HEK293 (cell line): ENCODE measurements around the gene RNF43.
A peak's percentile ranks its signal among the peaks of the same experiment; 100 is the strongest.

ENCODE experiments used
- CTCF ChIA-PET: fragments of 350-600 bp; formaldehyde crosslinking; extraction: SDS; loops from one replicate; lab custom pipeline; 2021; ENCODE audit warnings: antibody characterized with exemption; lab: Yijun Ruan, JAX
- POLR2A ChIA-PET: fragments of 300-600 bp; formaldehyde crosslinking; extraction: SDS; loops from one replicate; lab custom pipeline; 2020; ENCODE audit warnings: antibody characterized with exemption, inconsistent platforms; lab: Yijun Ruan, JAX
- H3K27ac ChIP-seq: fragments of 200-500 bp; sonication (Bioruptor generic); 2 replicates; pipeline ENCODE4 v1.5.1; 2014; ENCODE audit warnings: low read depth, low read length, control low read depth, inconsistent platforms; ENCODE audit errors: extremely low read depth
- H3K36me3 ChIP-seq, 2 experiments: fragments of 200-500 bp in 1 of 2; sonication (Bioruptor generic) in 1 of 2; 1 replicate in 1 of 2; 2 replicates in 1 of 2; pipeline ENCODE4 v1.5.1; 2014 to 2017; ENCODE audit warnings: inconsistent platforms in 2 of 2, low read length in 2 of 2; ENCODE audit not compliant: control insufficient read depth in 2 of 2, insufficient read depth in 1 of 2
- H3K4me1 ChIP-seq: fragments of 200-500 bp; sonication (Bioruptor generic); 2 replicates; pipeline ENCODE4 v1.5.1; 2014; ENCODE audit warnings: mild to moderate bottlenecking, low read length, inconsistent platforms; ENCODE audit not compliant: control insufficient read depth, insufficient read depth
- H3K4me3 ChIP-seq: 2 replicates; pipeline ENCODE4 v1.5.1; 2011; ENCODE audit warnings: low read depth, mild to moderate bottlenecking, control low read depth, low read length, moderate library complexity
- H3K9me3 ChIP-seq: fragments of 200-500 bp; sonication (Bioruptor generic); 2 replicates; pipeline ENCODE4 v1.5.1; 2014; ENCODE audit warnings: low read depth, low read length, inconsistent platforms; ENCODE audit not compliant: control insufficient read depth, insufficient read depth
- GLI4 ChIP-seq: fragments of 450-650 bp; formaldehyde crosslinking; IDR thresholded peaks from 2 replicates; pipeline ENCODE4 v1.5.1; 2016; ENCODE audit warnings: missing biosample characterization, missing genetic modification characterization
- HIC1 ChIP-seq: fragments of 450-650 bp; formaldehyde crosslinking; IDR thresholded peaks from 2 replicates; pipeline ENCODE4 v1.5.1; 2016; ENCODE audit warnings: missing biosample characterization, missing genetic modification characterization
- HOXD13 ChIP-seq: sonication (generic); formaldehyde crosslinking; IDR thresholded peaks from 2 replicates; pipeline ENCODE4 v1.8.0; 2022; ENCODE audit warnings: missing genetic modification reagents, borderline replicate concordance
- KLF10 ChIP-seq: fragments of 450-650 bp; IDR thresholded peaks from 2 replicates; pipeline ENCODE4 v1.5.1; 2018; ENCODE audit warnings: missing biosample characterization, mild to moderate bottlenecking, missing genetic modification characterization
- KLF16 ChIP-seq: fragments of 450-650 bp; formaldehyde crosslinking; IDR thresholded peaks from 2 replicates; pipeline ENCODE4 v1.5.1; 2017; ENCODE audit warnings: missing biosample characterization, missing genetic modification characterization
- PBX3 ChIP-seq: sonication (generic); formaldehyde crosslinking; IDR thresholded peaks from 2 replicates; pipeline ENCODE4 v1.8.1; 2022; ENCODE audit warnings: mild to moderate bottlenecking, moderate library complexity, missing genetic modification reagents
- RBAK ChIP-seq: fragments of 450-650 bp; formaldehyde crosslinking; IDR thresholded peaks from 2 replicates; pipeline ENCODE4 v1.5.1; 2016; ENCODE audit warnings: missing biosample characterization, missing genetic modification characterization
- SETDB1 ChIP-seq: IDR thresholded peaks from one replicate; pipeline ENCODE4 v1.6.1; 2017; ENCODE audit warnings: mild to moderate bottlenecking, low read length, moderate library complexity, mixed read lengths; ENCODE audit not compliant: insufficient read length
- SP3 ChIP-seq: fragments of 450-650 bp; formaldehyde crosslinking; IDR thresholded peaks from 2 replicates; pipeline ENCODE4 v1.5.1; 2016; ENCODE audit warnings: missing biosample characterization, missing genetic modification characterization
- ZFP3 ChIP-seq: fragments of 450-650 bp; formaldehyde crosslinking; IDR thresholded peaks from 2 replicates; pipeline ENCODE4 v1.5.1; 2016; ENCODE audit warnings: low read depth, missing biosample characterization, missing genetic modification characterization
- ZIC2 ChIP-seq: fragments of 450-650 bp; formaldehyde crosslinking; IDR thresholded peaks from 2 replicates; pipeline ENCODE4 v1.5.1; 2016; ENCODE audit warnings: missing biosample characterization, missing genetic modification characterization
- ZNF18 ChIP-seq: fragments of 450-650 bp; formaldehyde crosslinking; IDR thresholded peaks from 2 replicates; pipeline ENCODE4 v1.5.1; 2016; ENCODE audit warnings: missing biosample characterization, missing genetic modification characterization
- ZNF19 ChIP-seq: fragments of 450-650 bp; formaldehyde crosslinking; IDR thresholded peaks from 2 replicates; pipeline ENCODE4; 2016; ENCODE audit warnings: missing biosample characterization, missing genetic modification characterization, low read depth
- ZNF26 ChIP-seq: fragments of 450-650 bp; formaldehyde crosslinking; IDR thresholded peaks from 2 replicates; pipeline ENCODE4 v1.5.1; 2016; ENCODE audit warnings: missing biosample characterization, missing genetic modification characterization
- ZNF274 ChIP-seq, 2 experiments: fragments of 200-500 bp in 1 of 2; fragments of 450-650 bp in 1 of 2; sonication (Bioruptor generic) in 1 of 2; formaldehyde crosslinking in 1 of 2; IDR thresholded peaks; 2 replicates each; pipeline versions ENCODE4 v1.5.1 to v1.6.1; 2014 to 2016; ENCODE audit warnings: borderline replicate concordance in 1 of 2, inconsistent platforms in 1 of 2, low read length in 1 of 2, missing biosample characterization in 1 of 2, missing genetic modification characterization in 1 of 2
- ZNF302 ChIP-seq: fragments of 450-650 bp; formaldehyde crosslinking; IDR thresholded peaks from 2 replicates; pipeline ENCODE4 v1.5.1; 2016; ENCODE audit warnings: missing biosample characterization, missing genetic modification characterization, low read depth
- ZNF324 ChIP-seq: fragments of 450-650 bp; formaldehyde crosslinking; IDR thresholded peaks from 2 replicates; pipeline ENCODE4 v1.5.1; 2016; ENCODE audit warnings: missing biosample characterization, missing genetic modification characterization
- ZNF37A ChIP-seq: fragments of 450-650 bp; IDR thresholded peaks from 2 replicates; pipeline ENCODE4 v1.5.1; 2018; ENCODE audit warnings: missing biosample characterization, missing genetic modification characterization
- ZNF529 ChIP-seq: fragments of 450-650 bp; formaldehyde crosslinking; IDR thresholded peaks from 2 replicates; pipeline ENCODE4 v1.5.1; 2017; ENCODE audit warnings: missing genetic modification characterization, missing biosample characterization; ENCODE audit not compliant: insufficient replicate concordance
- ZNF701 ChIP-seq: fragments of 450-650 bp; formaldehyde crosslinking; IDR thresholded peaks from 2 replicates; pipeline ENCODE4 v1.5.1; 2016; ENCODE audit warnings: missing biosample characterization, missing genetic modification characterization
- ZSCAN16 ChIP-seq: fragments of 450-650 bp; formaldehyde crosslinking; IDR thresholded peaks from 2 replicates; pipeline ENCODE4 v1.5.1; 2016; ENCODE audit warnings: missing biosample characterization, missing genetic modification characterization
- ZSCAN30 ChIP-seq: fragments of 450-650 bp; IDR thresholded peaks from 2 replicates; pipeline ENCODE4 v1.5.1; 2018; ENCODE audit warnings: missing biosample characterization, mild to moderate bottlenecking, missing genetic modification characterization, moderate library complexity

The RNF43 gene

GRCh38 chr17:58375811-58376210 lies 41.5 kb downstream of the RNF43 start:
- ChIA-PET POLR2A (interaction anchor here (1.5 kb wide), 1 partner anchor 24 kb away, joined by 6 read pairs; the partner anchor contains the start of gene SUPT4H1), CTCF (interaction anchor here (0.5 to 1.0 kb wide), 2 partner anchors 68 to 169 kb away, joined by 3 read pairs; no protein-coding TSS in a partner anchor)
- H3K36me3 ChIP-seq = peaks cover 0 to 2% of the 10 kb centered on the region in 2 experiments; a peak in 1 of 3 replicates
- H3K4me1 ChIP-seq = peaks cover 4% of the 10 kb centered on the region; the same call in 1 of the 2 replicates
- no peak overlapping the region; the same call in 1 of the 2 replicates for H3K27ac ChIP-seq
- H3K4me3 ChIP-seq = no peak overlapping the region
- H3K9me3 ChIP-seq = no peaks in the 10 kb centered on the region
- TF ChIP-seq ZNF18 (tag by site-specific recombination) = no peak
- 0 out of 2 replicates have a peak, but pooled peaks have one; percentile 18 for TF ChIP-seq ZIC2 (tag by site-specific recombination)

- H3K27ac ChIP-seq = no peak overlapping the region
- peaks cover 0 to 8% of the 10 kb centered on the region in 2 experiments; a peak in 1 of 3 replicates for H3K36me3 ChIP-seq
- TF ChIP-seq ZNF19 (tag by site-specific recombination) = no peak
- TF ChIP-seq KLF16 (tag by site-specific recombination) = no peak
- no peak for TF ChIP-seq SETDB1
- no peak for TF ChIP-seq ZFP3 (tag by site-specific recombination)
- TF ChIP-seq ZNF302 = no peak
- TF ChIP-seq ZNF26 (tag by site-specific recombination) = no peak
- no peak for TF ChIP-seq ZNF37A (tag by site-specific recombination)
- no peak for TF ChIP-seq GLI4
- no peak for TF ChIP-seq ZSCAN16 (tag by site-specific recombination)
- TF ChIP-seq HOXD13 (CRISPR knock-in tag) = no peak
- no peak for TF ChIP-seq ZNF701
- no peak for TF ChIP-seq ZNF324 (tag by site-specific recombination)
- no peak for TF ChIP-seq SP3 (tag by site-specific recombination)
- TF ChIP-seq ZNF18 (tag by site-specific recombination) = no peak
- H3K4me3 ChIP-seq = no peak overlapping the region
- ChIA-PET CTCF (no interaction called here), POLR2A (no interaction called here)
- H3K9me3 ChIP-seq = no peaks in the 10 kb centered on the region
- H3K4me1 ChIP-seq = peaks cover 4% of the 10 kb centered on the region; the same call in 1 of the 2 replicates
Measured at GRCh38 chr17:58375256-58375655, 42.1 kb downstream of the RNF43 start.

- peaks cover 4% of the 10 kb centered on the region; the same call in 1 of the 2 replicates for H3K4me1 ChIP-seq
- ChIA-PET POLR2A (no interaction called here), CTCF (interaction anchor here (0.5 to 0.9 kb wide), 3 partner anchors 20 to 425 kb away, joined by 3 to 6 read pairs (median 3); no protein-coding TSS in a partner anchor)
- no peak overlapping the region for H3K4me3 ChIP-seq
- H3K27ac ChIP-seq = no peak overlapping the region
- no peaks in the 10 kb centered on the region for H3K9me3 ChIP-seq
- H3K36me3 ChIP-seq = peaks cover 0 to 15% of the 10 kb centered on the region in 2 experiments; a peak in 2 of 3 replicates
- TF ChIP-seq KLF10 (tag by site-specific recombination) (no peak), RBAK (tag by site-specific recombination) (no peak), HIC1 (tag by site-specific recombination) (no peak), ZSCAN30 (tag by site-specific recombination) (no peak), ZNF529 (tag by site-specific recombination) (no peak), ZNF274 (IDR thresholded peaks at IDR 0.05; ENCODE audit: low read length) (no peak), ZNF274 (tag by site-specific recombination; IDR thresholded peaks at IDR 0.05; ENCODE audit: borderline replicate concordance) (no peak), PBX3 (CRISPR knock-in tag) (no peak)
Measured at GRCh38 chr17:58373923-58374322, 43.4 kb downstream of the RNF43 start.
